ENCODE results near the gene FMO1. TPM values are rescaled to one million over a fixed set of nuclear protein-coding genes. Genes with fewer than 3 reads are reported as not detected.
"Not testable (repeated sequence)": the region's sequence is repeated elsewhere in the genome, so short reads cannot be mapped to it uniquely, and the experiment has no call there.

The FMO1 gene
- polyA plus RNA-seq, 1 donor from 2014 or later = not detected

DNA sequence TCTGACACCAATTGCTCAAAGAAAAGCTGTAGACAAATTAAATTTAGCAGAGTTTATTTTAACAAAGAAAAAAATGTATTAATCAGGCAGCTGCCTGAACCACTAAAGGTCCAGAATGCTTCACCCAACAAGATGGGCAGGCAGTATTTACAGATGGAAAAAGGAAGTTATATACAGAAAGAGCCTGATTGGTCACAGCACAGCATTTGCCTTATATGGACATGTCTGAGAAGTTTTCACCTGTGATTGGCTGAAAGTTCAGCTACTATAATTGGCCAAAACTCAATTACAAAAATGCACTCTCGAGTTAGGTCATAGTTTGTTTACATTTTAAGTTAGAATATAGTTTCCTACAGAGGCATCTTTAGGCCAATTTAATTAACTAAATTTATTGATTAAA, 15.1 kb upstream of the FMO1 start:
- H4K20me1 ChIP-seq (ENCODE audit: insufficient read depth) = no peaks in the 10 kb centered on the region

DNA sequence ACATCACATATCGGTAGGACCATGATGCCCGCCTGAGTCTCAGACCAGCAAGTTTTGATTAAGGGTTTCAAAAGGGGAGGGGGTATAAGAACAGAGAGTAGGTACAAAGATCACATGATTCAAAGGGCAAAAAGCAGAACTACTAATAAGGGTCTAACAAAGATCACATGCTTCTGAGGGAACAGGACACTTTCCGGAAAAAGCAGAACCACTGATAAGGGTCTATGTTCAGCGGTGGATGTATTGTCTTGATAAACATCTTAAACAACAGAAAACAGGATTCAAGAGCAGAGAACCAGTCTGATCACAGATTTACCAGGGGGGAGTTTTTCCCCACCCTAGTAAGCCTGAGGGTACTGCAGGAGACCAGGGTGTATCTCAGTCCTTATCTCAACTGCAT, 12.1 kb upstream of the FMO1 start:
- not testable (repeated sequence) for H3K4me2 ChIP-seq (ENCODE audit: low read length); H4K20me1 ChIP-seq (ENCODE audit: insufficient read depth); H3K36me3 ChIP-seq (ENCODE audit: insufficient read depth, low read length); H3K27ac ChIP-seq (ENCODE audit: low read length); H3K9me2 ChIP-seq (ENCODE audit: insufficient read depth, low read length); H3K4me3 ChIP-seq (ENCODE audit: low read length); H3K9me3 ChIP-seq (ENCODE audit: low read length); H3K9ac ChIP-seq (ENCODE audit: low read length); H2AFZ ChIP-seq (ENCODE audit: low read depth, low read length); H3K27me3 ChIP-seq (ENCODE audit: insufficient read depth, low read depth, low read length); H3K79me2 ChIP-seq (replicated peaks; ENCODE audit: insufficient read depth, low read length); H3F3A ChIP-seq (ENCODE audit: insufficient read depth, low read length, poor library complexity, severe bottlenecking)

More for the DNA sequence above, 15.1 kb upstream of the FMO1 start:
- Histone ChIP-seq H3K9me2 (ENCODE audit: insufficient read depth, low read length) (no peaks in the 10 kb centered on the region), H3K27ac (ENCODE audit: low read length) (no peak overlapping the region), H3F3A (ENCODE audit: insufficient read depth, low read length, poor library complexity, severe bottlenecking) (no peaks in the 10 kb centered on the region), H3K9me3 (ENCODE audit: low read length) (no peaks in the 10 kb centered on the region), H2AFZ (ENCODE audit: low read depth, low read length) (no peak overlapping the region), H3K4me3 (ENCODE audit: low read length) (no peak overlapping the region), H3K79me2 (replicated peaks; ENCODE audit: insufficient read depth, low read length) (no peaks in the 10 kb centered on the region), H3K27me3 (ENCODE audit: insufficient read depth, low read depth, low read length) (no peaks in the 10 kb centered on the region), H3K36me3 (ENCODE audit: insufficient read depth, low read length) (no peaks in the 10 kb centered on the region), H3K4me2 (ENCODE audit: low read length) (no peak overlapping the region), H3K9ac (ENCODE audit: low read length) (no peak overlapping the region)
- TF ChIP-seq EP300 (conservative IDR thresholded peaks at IDR 0.05; ENCODE audit: poor library complexity, severe bottlenecking) (no peak), SMC3 (conservative IDR thresholded peaks at IDR 0.05; ENCODE audit: poor library complexity) (no peak), POLR2AphosphoS5 (IDR thresholded peaks at IDR 0.05) (no peak), MXI1 (conservative IDR thresholded peaks at IDR 0.05; ENCODE audit: poor library complexity, severe bottlenecking) (no peak)
- TF ChIP-seq, protein P1, sequence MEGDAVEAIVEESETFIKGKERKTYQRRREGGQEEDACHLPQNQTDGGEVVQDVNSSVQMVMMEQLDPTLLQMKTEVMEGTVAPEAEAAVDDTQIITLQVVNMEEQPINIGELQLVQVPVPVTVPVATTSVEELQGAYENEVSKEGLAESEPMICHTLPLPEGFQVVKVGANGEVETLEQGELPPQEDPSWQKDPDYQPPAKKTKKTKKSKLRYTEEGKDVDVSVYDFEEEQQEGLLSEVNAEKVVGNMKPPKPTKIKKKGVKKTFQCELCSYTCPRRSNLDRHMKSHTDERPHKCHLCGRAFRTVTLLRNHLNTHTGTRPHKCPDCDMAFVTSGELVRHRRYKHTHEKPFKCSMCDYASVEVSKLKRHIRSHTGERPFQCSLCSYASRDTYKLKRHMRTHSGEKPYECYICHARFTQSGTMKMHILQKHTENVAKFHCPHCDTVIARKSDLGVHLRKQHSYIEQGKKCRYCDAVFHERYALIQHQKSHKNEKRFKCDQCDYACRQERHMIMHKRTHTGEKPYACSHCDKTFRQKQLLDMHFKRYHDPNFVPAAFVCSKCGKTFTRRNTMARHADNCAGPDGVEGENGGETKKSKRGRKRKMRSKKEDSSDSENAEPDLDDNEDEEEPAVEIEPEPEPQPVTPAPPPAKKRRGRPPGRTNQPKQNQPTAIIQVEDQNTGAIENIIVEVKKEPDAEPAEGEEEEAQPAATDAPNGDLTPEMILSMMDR (IDR thresholded peaks at IDR 0.05; ENCODE audit: poor library complexity, severe bottlenecking) = no peak

DNA sequence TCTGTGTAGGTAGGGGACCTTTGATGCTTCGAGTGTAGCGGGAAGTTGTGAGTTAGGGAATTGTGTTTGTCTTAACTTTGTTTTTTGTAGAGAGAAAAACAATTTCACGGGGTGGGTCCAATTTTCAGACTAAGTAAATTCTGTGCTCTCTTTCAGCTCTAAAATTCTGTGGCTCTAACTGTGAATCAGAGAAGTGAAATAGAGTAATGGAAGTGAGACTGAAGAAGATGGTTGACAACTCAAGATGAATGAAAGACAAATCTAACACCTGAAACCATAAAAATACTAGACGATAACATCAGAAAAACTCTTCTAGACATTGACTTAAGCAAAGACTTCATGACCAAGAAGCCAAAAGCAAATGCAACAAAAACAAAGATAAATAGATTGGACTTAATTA, 4.4 kb upstream of the FMO1 start:
- Histone ChIP-seq H3K9me3 (ENCODE audit: low read length) (no peaks in the 10 kb centered on the region), H3K27me3 (ENCODE audit: insufficient read depth, low read depth, low read length) (no peaks in the 10 kb centered on the region), H3K4me3 (ENCODE audit: low read length) (no peak overlapping the region), H3K79me2 (replicated peaks; ENCODE audit: insufficient read depth, low read length) (no peaks in the 10 kb centered on the region), H3K9me2 (ENCODE audit: insufficient read depth, low read length) (no peaks in the 10 kb centered on the region), H2AFZ (ENCODE audit: low read depth, low read length) (no peak overlapping the region), H4K20me1 (ENCODE audit: insufficient read depth) (no peaks in the 10 kb centered on the region), H3K4me2 (ENCODE audit: low read length) (no peak overlapping the region), H3F3A (ENCODE audit: insufficient read depth, low read length, poor library complexity, severe bottlenecking) (no peaks in the 10 kb centered on the region), H3K36me3 (ENCODE audit: insufficient read depth, low read length) (no peaks in the 10 kb centered on the region), H3K9ac (ENCODE audit: low read length) (no peak overlapping the region), H3K27ac (ENCODE audit: low read length) (no peak overlapping the region)
- TF ChIP-seq, protein P2, sequence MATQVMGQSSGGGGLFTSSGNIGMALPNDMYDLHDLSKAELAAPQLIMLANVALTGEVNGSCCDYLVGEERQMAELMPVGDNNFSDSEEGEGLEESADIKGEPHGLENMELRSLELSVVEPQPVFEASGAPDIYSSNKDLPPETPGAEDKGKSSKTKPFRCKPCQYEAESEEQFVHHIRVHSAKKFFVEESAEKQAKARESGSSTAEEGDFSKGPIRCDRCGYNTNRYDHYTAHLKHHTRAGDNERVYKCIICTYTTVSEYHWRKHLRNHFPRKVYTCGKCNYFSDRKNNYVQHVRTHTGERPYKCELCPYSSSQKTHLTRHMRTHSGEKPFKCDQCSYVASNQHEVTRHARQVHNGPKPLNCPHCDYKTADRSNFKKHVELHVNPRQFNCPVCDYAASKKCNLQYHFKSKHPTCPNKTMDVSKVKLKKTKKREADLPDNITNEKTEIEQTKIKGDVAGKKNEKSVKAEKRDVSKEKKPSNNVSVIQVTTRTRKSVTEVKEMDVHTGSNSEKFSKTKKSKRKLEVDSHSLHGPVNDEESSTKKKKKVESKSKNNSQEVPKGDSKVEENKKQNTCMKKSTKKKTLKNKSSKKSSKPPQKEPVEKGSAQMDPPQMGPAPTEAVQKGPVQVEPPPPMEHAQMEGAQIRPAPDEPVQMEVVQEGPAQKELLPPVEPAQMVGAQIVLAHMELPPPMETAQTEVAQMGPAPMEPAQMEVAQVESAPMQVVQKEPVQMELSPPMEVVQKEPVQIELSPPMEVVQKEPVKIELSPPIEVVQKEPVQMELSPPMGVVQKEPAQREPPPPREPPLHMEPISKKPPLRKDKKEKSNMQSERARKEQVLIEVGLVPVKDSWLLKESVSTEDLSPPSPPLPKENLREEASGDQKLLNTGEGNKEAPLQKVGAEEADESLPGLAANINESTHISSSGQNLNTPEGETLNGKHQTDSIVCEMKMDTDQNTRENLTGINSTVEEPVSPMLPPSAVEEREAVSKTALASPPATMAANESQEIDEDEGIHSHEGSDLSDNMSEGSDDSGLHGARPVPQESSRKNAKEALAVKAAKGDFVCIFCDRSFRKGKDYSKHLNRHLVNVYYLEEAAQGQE (IDR thresholded peaks at IDR 0.05; ENCODE audit: borderline replicate concordance) = no peak
- TF ChIP-seq SMC3 (conservative IDR thresholded peaks at IDR 0.05; ENCODE audit: poor library complexity) (no peak), EP300 (conservative IDR thresholded peaks at IDR 0.05; ENCODE audit: poor library complexity, severe bottlenecking) (no peak), EZH2 (IDR thresholded peaks at IDR 0.05; ENCODE audit: borderline replicate concordance, insufficient read depth, low read length, poor library complexity, severe bottlenecking) (no peak), RAD21 (conservative IDR thresholded peaks at IDR 0.05) (no peak), TAF1 (IDR thresholded peaks at IDR 0.05; ENCODE audit: low read depth) (no peak), MXI1 (conservative IDR thresholded peaks at IDR 0.05; ENCODE audit: poor library complexity, severe bottlenecking) (no peak), POLR2AphosphoS5 (IDR thresholded peaks at IDR 0.05) (no peak)
- TF ChIP-seq, protein P1 (IDR thresholded peaks at IDR 0.05; ENCODE audit: poor library complexity, severe bottlenecking) = no peak
